SK-N-MC (cell line): ENCODE data around the gene LCN15.
"Not testable (repeated sequence)": the region's sequence is repeated elsewhere in the genome, so short reads cannot be mapped to it uniquely, and the experiment has no call there.

Experiments used
- DNase-seq: peaks from one replicate; pipeline ENCODE4 v3.0.0-alpha.2; 2011; ENCODE audit warnings: low read depth, low spot score
- H3K27ac ChIP-seq: fragments of 200-600 bp; sonication (generic); 2 replicates; pipeline ENCODE4 v1.5.1; 2016; ENCODE audit warnings: mixed run types
- H3K36me3 ChIP-seq: fragments of 200-600 bp; sonication (generic); 2 replicates; pipeline ENCODE4 v1.6.1; 2017; ENCODE audit warnings: antibody characterized with exemption, low read length, mixed read lengths; ENCODE audit not compliant: insufficient read depth
- H3K4me3 ChIP-seq: fragments of 200-600 bp; sonication (generic); 2 replicates; pipeline ENCODE4 v1.5.1; 2016
- H3K9ac ChIP-seq: fragments of 200-600 bp; sonication (generic); 2 replicates; pipeline ENCODE4 v1.8.0; 2017; ENCODE audit warnings: mixed run types, mixed read lengths; ENCODE audit not compliant: insufficient read length
- H3K9me3 ChIP-seq: fragments of 200-600 bp; sonication (generic); 2 replicates; pipeline ENCODE4 v1.6.1; 2017; ENCODE audit warnings: low read depth, mild to moderate bottlenecking, antibody characterized with exemption, low read length, moderate library complexity, mixed read lengths
- EZH2 ChIP-seq: fragments of 200-600 bp; sonication (generic); IDR thresholded peaks from one replicate; pipeline ENCODE4 v1.6.1; 2017; ENCODE audit warnings: antibody characterized with exemption
- FOXP2 ChIP-seq: optimal IDR thresholded peaks from 2 replicates; pipeline ENCODE3; 2011; ENCODE audit warnings: mild to moderate bottlenecking, moderate library complexity; ENCODE audit not compliant: insufficient read depth; ENCODE audit errors: extremely low read length, control extremely low read depth
- POLR2AphosphoS5 ChIP-seq: IDR thresholded peaks from 2 replicates; pipeline ENCODE4 v1.6.1; 2012; ENCODE audit warnings: mild to moderate bottlenecking, low read depth, low read length, borderline replicate concordance

The LCN15 gene

GRCh38 chr9:136795000-136795348 is 30.7 kb upstream of the LCN15 start:
- no peak for DNase-seq
- Histone ChIP-seq H3K9ac (no peak overlapping the region), H3K9me3 (no peaks in the 10 kb centered on the region), H3K36me3 (no peaks in the 10 kb centered on the region), H3K4me3 (no peak overlapping the region), H3K27ac (no peak overlapping the region)
- no peak for TF ChIP-seq EZH2
- TF ChIP-seq FOXP2 = no peak
- 0 out of 2 replicates have a peak, but pooled peaks have one; percentile 5 for TF ChIP-seq POLR2AphosphoS5

GRCh38 chr9:136794281-136794999 is 30.1 kb upstream of the LCN15 start:
- no peak overlapping the region for H3K4me3 ChIP-seq
- no peaks in the 10 kb centered on the region for H3K36me3 ChIP-seq
- H3K9me3 ChIP-seq = no peaks in the 10 kb centered on the region
- H3K9ac ChIP-seq = no peak overlapping the region
- DNase-seq = no peak
- no peak overlapping the region for H3K27ac ChIP-seq
- TF ChIP-seq POLR2AphosphoS5 (0 out of 2 replicates have a peak, but pooled peaks have one; percentile 25), FOXP2 (no peak), EZH2 (no peak)

- Histone ChIP-seq H3K9ac (no peak overlapping the region), H3K9me3 (no peaks in the 10 kb centered on the region), H3K36me3 (no peaks in the 10 kb centered on the region), H3K27ac (no peak overlapping the region), H3K4me3 (no peak overlapping the region)
- DNase-seq = no peak
- TF ChIP-seq FOXP2 = no peak
- no peak for TF ChIP-seq EZH2
- TF ChIP-seq POLR2AphosphoS5 = no peak
Observed at GRCh38 chr9:136793086-136793946, 29.0 kb upstream of the LCN15 start.

GRCh38 chr9:136792321-136793085 is 28.2 kb upstream of the LCN15 start:
- DNase-seq = no peak
- Histone ChIP-seq H3K9me3 (no peaks in the 10 kb centered on the region), H3K9ac (no peak overlapping the region), H3K36me3 (no peaks in the 10 kb centered on the region), H3K4me3 (peak overlapping the region; percentile 97; the same call in 1 of the 2 replicates), H3K27ac (no peak overlapping the region)
- no peak for TF ChIP-seq EZH2

- no peak for TF ChIP-seq POLR2AphosphoS5
- TF ChIP-seq FOXP2 = no peak
- TF ChIP-seq EZH2 = no peak
- peak overlapping the region; percentile 97 for H3K4me3 ChIP-seq
- DNase-seq = no peak
- H3K9ac ChIP-seq = peak overlapping the region; percentile 93
- H3K36me3 ChIP-seq = no peaks in the 10 kb centered on the region
- H3K27ac ChIP-seq = peak overlapping the region; percentile 70
- no peaks in the 10 kb centered on the region for H3K9me3 ChIP-seq
Observed at GRCh38 chr9:136791516-136792276, 27.4 kb upstream of the LCN15 start.

- H3K36me3 ChIP-seq = no peaks in the 10 kb centered on the region
- H3K27ac ChIP-seq = peak within 1 kb of the TSS; percentile 83
- H3K9me3 ChIP-seq = no peaks in the 10 kb centered on the region
- TF ChIP-seq EZH2 = no peak
- TF ChIP-seq POLR2AphosphoS5 = peak; percentile 94
- H3K4me3 ChIP-seq = peak within 1 kb of the TSS; percentile 97
- H3K9ac ChIP-seq = peak within 1 kb of the TSS; percentile 93
- DNase-seq = peak; percentile 89
Observed at GRCh38 chr9:136790640-136791515, 26.6 kb upstream of the LCN15 start, which contains the start of gene TMEM141. Gene TMEM141 (plus strand): TSS chr9:136791344. CDS start chr9:136791371, 27 bp downstream.

GRCh38 chr9:136789523-136789937 is 25.2 kb upstream of the LCN15 start:
- no peaks in the 10 kb centered on the region for H3K9me3 ChIP-seq
- DNase-seq = no peak
- no peak overlapping the region for H3K9ac ChIP-seq
- H3K4me3 ChIP-seq = no peak overlapping the region
- no peak overlapping the region for H3K27ac ChIP-seq
- no peak for TF ChIP-seq EZH2
- TF ChIP-seq FOXP2 = no peak
- TF ChIP-seq POLR2AphosphoS5 = no peak
- no peaks in the 10 kb centered on the region for H3K36me3 ChIP-seq

- not testable (repeated sequence) for DNase-seq, H3K9ac ChIP-seq, H3K9me3 ChIP-seq, H3K4me3 ChIP-seq, H3K27ac ChIP-seq, H3K36me3 ChIP-seq
Observed at GRCh38 chr9:136788644-136789522, 24.6 kb upstream of the LCN15 start.
